WTC11 (cell line): Measurements from ENCODE around the gene WFS1.

ENCODE experiments used
- CTCF ChIP-seq: fragments of 200-600 bp; IDR thresholded peaks from 2 replicates; pipeline ENCODE4 v1.8.0; 2022; ENCODE audit warnings: antibody characterized with exemption
- HMGXB4 ChIP-seq: sonication (generic); formaldehyde crosslinking; IDR thresholded peaks from 2 replicates; pipeline ENCODE4 v1.8.1; 2023; ENCODE audit warnings: mild to moderate bottlenecking, moderate library complexity, missing genetic modification reagents
- IRF2 ChIP-seq: sonication (generic); formaldehyde crosslinking; IDR thresholded peaks from 2 replicates; pipeline ENCODE4 v1.8.0; 2022; ENCODE audit warnings: low read depth, missing genetic modification reagents, borderline replicate concordance
- TCF7 ChIP-seq: sonication (generic); formaldehyde crosslinking; IDR thresholded peaks from 2 replicates; pipeline ENCODE4 v1.8.0; 2022; ENCODE audit warnings: mild to moderate bottlenecking, low read depth, missing genetic modification reagents, moderate library complexity
- ZNF232 ChIP-seq: sonication (generic); formaldehyde crosslinking; IDR thresholded peaks from 2 replicates; pipeline ENCODE4 v1.8.0; 2022; ENCODE audit warnings: mild to moderate bottlenecking, missing genetic modification reagents

DNA sequence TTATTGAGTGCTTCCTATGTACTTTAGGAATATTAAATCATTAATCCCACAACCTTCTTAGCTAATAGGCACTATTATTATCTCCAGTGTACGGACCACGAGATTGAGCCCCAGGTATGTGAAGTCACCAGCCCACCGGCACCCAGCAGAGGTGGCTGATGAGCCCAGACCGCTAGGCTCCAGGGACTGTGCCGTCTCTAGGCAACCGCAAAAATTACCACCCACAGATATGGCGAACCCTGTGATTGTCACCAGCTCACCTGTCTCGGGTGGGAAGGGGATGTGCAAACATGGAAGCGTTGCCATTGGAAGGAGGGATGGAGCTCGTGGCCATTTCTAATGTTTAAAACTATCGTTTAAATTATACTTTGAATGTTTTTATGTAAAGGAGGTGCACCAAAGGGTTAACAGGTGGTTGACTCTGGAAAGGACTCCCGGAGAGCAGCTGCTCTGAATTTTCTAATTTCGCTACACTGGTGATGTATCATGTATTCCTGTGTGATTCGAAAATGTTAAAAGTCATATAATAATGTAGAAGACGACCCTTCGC is 48.3 kb upstream of the WFS1 start:
- TF ChIP-seq HMGXB4: no peak
- TF ChIP-seq TCF7 (CRISPR knock-in tag): no peak
- no peak for TF ChIP-seq CTCF
- no peak for TF ChIP-seq IRF2 (CRISPR knock-in tag)
- no peak for TF ChIP-seq ZNF232 (CRISPR knock-in tag)
